Skeletal muscle tissue (tissue), 4 donors: ENCODE data around the gene PLEKHM2. TPM values are rescaled to one million over a fixed set of nuclear protein-coding genes. Genes with fewer than 3 reads are reported as not detected.

Source experiments
- H3K27ac ChIP-seq: one replicate; pipeline ENCODE4 v1.7.0; 2013; ENCODE audit warnings: mild to moderate bottlenecking, low read depth, low read length, inconsistent platforms
- H3K27me3 ChIP-seq, 3 donors: one replicate each; pipeline ENCODE4 v1.7.0; 2013; ENCODE audit warnings: low read length in 3 of 3; ENCODE audit not compliant: control insufficient read depth in 3 of 3, insufficient read depth in 3 of 3
- H3K36me3 ChIP-seq, 3 donors: one replicate each; pipeline ENCODE4 v1.7.0; 2013; ENCODE audit warnings: low read length in 3 of 3; ENCODE audit not compliant: control insufficient read depth in 3 of 3, insufficient read depth in 3 of 3
- H3K4me1 ChIP-seq, 3 donors: one replicate each; pipeline ENCODE4 v1.7.0; 2013; ENCODE audit warnings: low read length in 3 of 3, mild to moderate bottlenecking in 3 of 3; ENCODE audit not compliant: control insufficient read depth in 3 of 3, insufficient read depth in 3 of 3
- H3K4me3 ChIP-seq, 3 donors: one replicate each; pipeline ENCODE4 v1.7.0; 2013; ENCODE audit warnings: low read length in 3 of 3
- H3K9ac ChIP-seq, 3 donors: one replicate each; pipeline ENCODE4 v1.7.0; 2013; ENCODE audit warnings: low read length in 3 of 3, mild to moderate bottlenecking in 3 of 3, moderate library complexity in 2 of 3, low read depth in 1 of 3
- H3K9me3 ChIP-seq, 3 donors: one replicate each; pipeline ENCODE4 v1.7.0; 2013; ENCODE audit warnings: low read length in 3 of 3; ENCODE audit not compliant: control insufficient read depth in 3 of 3
- total RNA-seq: library from RNA; depleted of rRNA; stranded (reverse); fragments of >200 nt; gene quantifications from one replicate; pipeline ENCODE4 v1.2.3, GENCODE V29; 2014
- donor health status: Osteomylitis.

PLEKHM2 gene
- total RNA-seq, 1 donor from 2014 or later, result 36.0 TPM

- H3K9ac ChIP-seq, result peak overlapping the region; percentile 25 to 61 (median 59)
- no peaks in the 10 kb centered on the region for H3K27me3 ChIP-seq
- no peaks in the 10 kb centered on the region for H3K9me3 ChIP-seq
- H3K36me3 ChIP-seq, result peaks cover 40 to 52% (median 51%) of the 10 kb centered on the region in 3 donors
- no peak overlapping the region for H3K4me3 ChIP-seq
- H3K27ac ChIP-seq, result peak overlapping the region; percentile 81
- peaks cover 33 to 55% (median 38%) of the 10 kb centered on the region in 3 donors for H3K4me1 ChIP-seq
Observed at GRCh38 chr1:15735304-15736037, 51.4 kb downstream of the PLEKHM2 start.

DNA sequence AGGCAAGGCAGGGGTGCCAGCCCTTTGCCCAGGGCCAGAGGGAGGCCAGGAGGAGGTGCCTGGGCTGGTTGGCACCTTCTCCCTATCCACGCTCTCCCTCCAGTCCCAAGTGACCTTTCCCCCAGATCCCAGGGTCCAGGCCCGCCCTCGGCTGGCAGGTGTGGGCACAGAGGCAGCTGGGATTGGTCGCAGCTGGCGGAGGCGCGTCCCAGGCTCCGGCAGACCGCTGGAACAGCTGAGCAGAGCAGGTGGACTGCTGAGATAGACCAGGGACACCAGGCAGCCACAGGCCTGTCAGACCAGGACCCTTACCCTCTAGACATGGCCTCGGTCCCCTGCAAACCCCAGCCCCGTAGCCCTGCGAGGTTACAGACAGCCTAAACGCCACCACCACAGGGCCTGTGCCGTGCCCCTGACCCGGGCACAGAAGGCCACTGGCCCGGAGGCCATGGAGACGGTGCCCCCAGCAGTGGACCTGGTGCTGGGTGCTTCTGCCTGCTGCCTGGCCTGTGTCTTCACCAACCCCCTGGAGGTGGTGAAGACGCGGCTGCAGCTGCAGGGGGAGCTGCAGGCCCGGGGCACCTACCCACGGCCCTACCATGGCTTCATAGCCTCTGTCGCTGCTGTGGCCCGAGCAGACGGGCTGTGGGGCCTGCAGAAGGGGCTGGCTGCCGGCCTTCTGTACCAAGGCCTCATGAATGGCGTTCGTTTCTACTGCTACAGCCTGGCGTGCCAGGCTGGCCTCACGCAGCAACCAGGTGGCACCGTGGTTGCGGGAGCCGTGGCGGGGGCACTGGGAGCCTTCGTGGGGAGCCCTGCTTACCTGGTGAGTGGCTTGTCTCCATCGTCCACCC lies 52.1 kb downstream of the PLEKHM2 start, which contains the start of gene SLC25A34:
TSS of gene SLC25A34 (plus strand) at position 221 of the 854 bp plus-strand sequence. CDS start at position 449, 228 bp downstream.
- H3K27me3 ChIP-seq, result no peaks in the 10 kb centered on the region
- peaks cover 37 to 60% (median 41%) of the 10 kb centered on the region in 3 donors for H3K4me1 ChIP-seq
- H3K36me3 ChIP-seq, result peaks cover 32 to 44% (median 43%) of the 10 kb centered on the region in 3 donors
- H3K9me3 ChIP-seq, result no peaks in the 10 kb centered on the region
- H3K27ac ChIP-seq, result peak within 1 kb of the TSS; percentile 81
- peak within 1 kb of the TSS; percentile 76 to 91 (median 77) for H3K9ac ChIP-seq
- peak within 1 kb of the TSS; percentile 75 to 90 (median 78) for H3K4me3 ChIP-seq

- Histone ChIP-seq H3K27me3 (no peaks in the 10 kb centered on the region), H3K4me3 (peak overlapping the region; percentile 75 to 90 (median 78)), H3K9ac (peak overlapping the region; percentile 76 to 91 (median 77)), H3K4me1 (peaks cover 41 to 64% (median 45%) of the 10 kb centered on the region in 3 donors), H3K36me3 (peaks cover 26 to 38% (median 38%) of the 10 kb centered on the region in 3 donors), H3K9me3 (no peaks in the 10 kb centered on the region), H3K27ac (peak overlapping the region; percentile 81)
Observed at GRCh38 chr1:15736892-15737261, 52.8 kb downstream of the PLEKHM2 start.

- Histone ChIP-seq H3K27me3 (no peaks in the 10 kb centered on the region), H3K4me1 (peaks cover 41 to 64% (median 45%) of the 10 kb centered on the region in 3 donors), H3K36me3 (peaks cover 19 to 31% (median 30%) of the 10 kb centered on the region in 3 donors), H3K9ac (peak overlapping the region; percentile 72 to 91 (median 76)), H3K9me3 (no peaks in the 10 kb centered on the region), H3K27ac (peak overlapping the region; percentile 64), H3K4me3 (peak overlapping the region; percentile 75 to 90 (median 78))
Observed at GRCh38 chr1:15737324-15738319, 53.5 kb downstream of the PLEKHM2 start.

- Histone ChIP-seq H3K4me3 (peak overlapping the region; percentile 75 to 90 (median 78)), H3K9me3 (no peaks in the 10 kb centered on the region), H3K9ac (peak overlapping the region; percentile 72 to 91 (median 76)), H3K4me1 (peaks cover 41 to 64% (median 45%) of the 10 kb centered on the region in 3 donors), H3K27ac (peak overlapping the region; percentile 64), H3K36me3 (peaks cover 9 to 23% (median 21%) of the 10 kb centered on the region in 3 donors), H3K27me3 (no peaks in the 10 kb centered on the region)
Observed at GRCh38 chr1:15738416-15739113, 54.4 kb downstream of the PLEKHM2 start.

DNA sequence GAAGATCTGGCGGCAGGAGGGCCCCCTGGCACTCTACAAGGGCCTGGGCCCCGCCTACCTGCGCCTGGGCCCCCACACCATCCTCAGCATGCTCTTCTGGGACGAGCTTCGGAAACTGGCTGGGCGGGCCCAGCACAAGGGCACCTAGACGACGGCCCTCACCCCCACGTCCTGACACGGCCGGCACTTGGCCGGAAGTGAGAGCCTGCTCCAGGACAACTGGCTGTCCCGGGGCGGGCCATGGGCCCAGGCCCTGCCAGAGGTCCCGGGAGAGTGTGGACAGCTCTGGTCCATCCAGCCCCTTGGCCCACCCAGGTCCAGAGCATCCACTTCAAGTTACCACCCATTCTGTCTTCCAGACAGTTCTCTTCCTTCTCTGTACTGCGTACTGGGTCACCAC lies 55.1 kb downstream of the PLEKHM2 start:
- Histone ChIP-seq H3K36me3 (peaks cover 2 to 16% (median 14%) of the 10 kb centered on the region in 3 donors), H3K27ac (peak overlapping the region; percentile 64), H3K9ac (peak overlapping the region in 1 of 3 donors; percentile 91), H3K4me1 (peaks cover 41 to 62% (median 45%) of the 10 kb centered on the region in 3 donors), H3K27me3 (no peaks in the 10 kb centered on the region), H3K4me3 (no peak overlapping the region), H3K9me3 (no peaks in the 10 kb centered on the region)

DNA sequence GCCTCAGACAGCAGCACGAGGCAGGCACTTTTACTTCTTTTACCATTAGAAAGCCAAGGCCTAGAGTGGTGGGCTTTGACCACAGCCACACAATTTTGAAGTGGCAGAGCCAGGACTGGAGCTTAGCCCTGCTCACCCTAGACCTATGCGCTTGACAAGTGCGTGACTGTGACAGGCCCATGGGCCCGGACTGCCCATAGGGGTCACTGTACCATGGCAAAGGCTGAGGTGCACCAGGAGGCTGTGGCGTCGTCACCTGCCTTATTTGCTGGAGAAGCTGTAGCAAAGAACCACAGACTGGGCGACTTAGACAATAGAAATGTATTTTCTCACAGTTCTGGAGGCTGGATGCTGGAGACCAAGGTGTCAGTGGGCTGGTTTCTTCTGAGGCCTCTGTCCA lies 55.6 kb downstream of the PLEKHM2 start:
- Histone ChIP-seq H3K9ac (peak overlapping the region in 1 of 3 donors; percentile 16), H3K4me1 (peaks cover 40 to 57% (median 44%) of the 10 kb centered on the region in 3 donors), H3K9me3 (no peaks in the 10 kb centered on the region), H3K27me3 (no peaks in the 10 kb centered on the region), H3K4me3 (no peak overlapping the region), H3K36me3 (peaks cover 0 to 11% (median 10%) of the 10 kb centered on the region in 3 donors), H3K27ac (no peak overlapping the region)

- H3K9me3 ChIP-seq, result no peaks in the 10 kb centered on the region
- peak overlapping the region; percentile 23 to 62 (median 36) for H3K9ac ChIP-seq
- H3K27ac ChIP-seq, result no peak overlapping the region
- no peak overlapping the region for H3K4me3 ChIP-seq
- H3K4me1 ChIP-seq, result peaks cover 28 to 42% (median 31%) of the 10 kb centered on the region in 3 donors
- peaks cover 0 to 11% (median 9%) of the 10 kb centered on the region in 3 donors for H3K36me3 ChIP-seq
- H3K27me3 ChIP-seq, result no peaks in the 10 kb centered on the region
Observed at GRCh38 chr1:15740924-15741850, 57.1 kb downstream of the PLEKHM2 start.
